HepG2 (cell line): Measurements from ENCODE around the gene FMNL2. TPM values are rescaled to one million over a fixed set of nuclear protein-coding genes. Genes with fewer than 3 reads are reported as not detected.
A peak's percentile ranks its signal among the peaks of the same experiment; 100 is the strongest.

Experiments
- ETV6 ChIP-seq: sonication (generic); formaldehyde crosslinking; conservative IDR thresholded peaks from 2 replicates; pipeline ENCODE4 v1.4.0; 2020; ENCODE audit warnings: missing genetic modification reagents
- FOXK2 ChIP-seq: fragments of 450-650 bp; IDR thresholded peaks from 2 replicates; pipeline ENCODE4 v1.6.1; 2016
- GABPA ChIP-seq, 2 experiments: IDR thresholded peaks; 2 replicates each; pipeline ENCODE4 v1.6.1; 2011 to 2016; ENCODE audit warnings: low read depth in 2 of 2, low read length in 1 of 2, missing biosample characterization in 1 of 2, missing genetic modification characterization in 1 of 2
- HES4 ChIP-seq: sonication (generic); formaldehyde crosslinking; IDR thresholded peaks from 2 replicates; pipeline ENCODE4 v1.9.0; 2021; ENCODE audit warnings: mild to moderate bottlenecking, missing genetic modification reagents, borderline replicate concordance
- HMG20A ChIP-seq: IDR thresholded peaks from 2 replicates; pipeline ENCODE4 v1.6.1; 2016; ENCODE audit warnings: borderline replicate concordance
- IRF2 ChIP-seq: IDR thresholded peaks from 2 replicates; pipeline ENCODE4 v1.6.1; 2018; ENCODE audit warnings: missing genetic modification reagents, missing compliant biosample characterization
- KLF16 ChIP-seq, 2 experiments: sonication (generic) in 1 of 2; formaldehyde crosslinking in 1 of 2; IDR thresholded peaks; 2 replicates each; pipeline versions ENCODE4 v1.6.1 to v1.8.0; 2016 to 2023; ENCODE audit warnings: missing genetic modification reagents in 2 of 2, missing compliant biosample characterization in 1 of 2
- MAFK ChIP-seq, 2 experiments: IDR thresholded peaks in 1 of 2; conservative IDR thresholded peaks in 1 of 2; 2 replicates each; pipeline ENCODE4 v1.6.1; 2011; ENCODE audit warnings: improper control_type of control experiment in 2 of 2, low read length in 2 of 2
- MAZ ChIP-seq, 2 experiments: sonication (generic) in 1 of 2; formaldehyde crosslinking in 1 of 2; IDR thresholded peaks; 2 replicates each; pipeline versions ENCODE4 v1.5.0 to v1.6.1; 2012 to 2020; ENCODE audit warnings: low read depth in 2 of 2, mild to moderate bottlenecking in 2 of 2, borderline replicate concordance in 1 of 2, improper control_type of control experiment in 1 of 2, low read length in 1 of 2, missing genetic modification reagents in 1 of 2, moderate library complexity in 1 of 2
- MTA3 ChIP-seq: sonication (generic); formaldehyde crosslinking; IDR thresholded peaks from 2 replicates; pipeline ENCODE4 v1.4.0; 2020; ENCODE audit warnings: missing genetic modification reagents
- MXD1 ChIP-seq: sonication (generic); formaldehyde crosslinking; IDR thresholded peaks from 2 replicates; pipeline ENCODE4 v1.4.0; 2020; ENCODE audit warnings: mild to moderate bottlenecking, missing genetic modification reagents
- NCOR1 ChIP-seq: fragments of 200-600 bp; sonication (generic); IDR thresholded peaks from 2 replicates; pipeline ENCODE4 v1.7.0; 2017; ENCODE audit warnings: antibody characterized with exemption, low read length, borderline replicate concordance
- SKI ChIP-seq: fragments of 450-650 bp; IDR thresholded peaks from one replicate; pipeline ENCODE4 v1.6.1; 2018; ENCODE audit warnings: mild to moderate bottlenecking; ENCODE audit not compliant: partially characterized antibody
- SOX5 ChIP-seq: IDR thresholded peaks from 2 replicates; pipeline ENCODE4 v1.6.1; 2016; ENCODE audit warnings: borderline replicate concordance
- THYN1 ChIP-seq: sonication (generic); formaldehyde crosslinking; IDR thresholded peaks from 2 replicates; pipeline ENCODE4 v1.8.1; 2023; ENCODE audit warnings: low read depth, mild to moderate bottlenecking, moderate library complexity, missing genetic modification reagents, borderline replicate concordance
- TOPORS ChIP-seq: sonication (generic); formaldehyde crosslinking; IDR thresholded peaks from 2 replicates; pipeline ENCODE4 v1.8.0; 2023; ENCODE audit warnings: mild to moderate bottlenecking, missing genetic modification reagents
- ZKSCAN8 ChIP-seq: IDR thresholded peaks from 2 replicates; pipeline ENCODE4 v1.6.1; 2016; ENCODE audit warnings: borderline replicate concordance, missing genetic modification reagents, missing compliant biosample characterization
- ZNF232 ChIP-seq: sonication (generic); formaldehyde crosslinking; IDR thresholded peaks from 2 replicates; pipeline ENCODE4 v1.4.0; 2020; ENCODE audit warnings: missing genetic modification reagents, borderline replicate concordance
- ZNF350 ChIP-seq: sonication (generic); formaldehyde crosslinking; IDR thresholded peaks from 2 replicates; pipeline ENCODE4 v1.4.0; 2020; ENCODE audit warnings: mild to moderate bottlenecking, low read depth, missing genetic modification reagents, borderline replicate concordance
- ZNF431 ChIP-seq: sonication (generic); formaldehyde crosslinking; IDR thresholded peaks from 2 replicates; pipeline ENCODE4 v1.9.0; 2022; ENCODE audit warnings: missing genetic modification reagents, low read depth, mild to moderate bottlenecking, borderline replicate concordance
- ZNF558 ChIP-seq: sonication (generic); formaldehyde crosslinking; IDR thresholded peaks from 2 replicates; pipeline ENCODE4 v1.9.0; 2022; ENCODE audit warnings: mild to moderate bottlenecking, missing genetic modification reagents, borderline replicate concordance
- polyA plus RNA-seq, 8 experiments: library from polyadenylated mRNA; depleted of rRNA in 3 of 8; stranded (reverse) in 7 of 8; unstranded in 1 of 8; fragments of >200 nt; fragmentation: Illumina TruSeq in 4 of 8; extraction: Trizol in 4 of 8; gene quantifications; 2 replicates each; pipeline versions ENCODE4 v1.2.1 to v1.2.3, GENCODE V29; 2011 to 2016; ENCODE audit warnings: low read depth in 4 of 8, missing spikeins in 1 of 8, mixed read lengths in 1 of 8; ENCODE audit not compliant: insufficient read depth in 1 of 8
- total RNA-seq, 5 experiments: library from RNA; depleted of rRNA; stranded (reverse); fragments of >200 nt; fragmentation: Illumina TruSeq; extraction: Trizol; gene quantifications; 2 replicates each; pipeline ENCODE4 v1.2.3, GENCODE V29; 2016; ENCODE audit warnings: low read depth in 1 of 5
- TF ChIP-seq, protein P1 (sequence below): sonication (generic); formaldehyde crosslinking; conservative IDR thresholded peaks from 2 replicates; pipeline ENCODE4 v1.8.1; 2023; ENCODE audit warnings: missing genetic modification reagents
- TF ChIP-seq, protein P2 (sequence below): IDR thresholded peaks from 2 replicates; pipeline ENCODE4 v1.6.1; 2012; ENCODE audit warnings: inconsistent platforms
- TF ChIP-seq, protein P3 (sequence below): sonication (generic); formaldehyde crosslinking; IDR thresholded peaks from 2 replicates; pipeline ENCODE4 v1.9.0; 2021; ENCODE audit warnings: missing genetic modification reagents, mild to moderate bottlenecking, borderline replicate concordance

FMNL2 gene
- total and polyA plus RNA-seq, 2 of the 13 experiments (the other 11 are each of a cell fraction or from before 2014, with no cell fraction given): 66.5 to 67.7 TPM

DNA sequence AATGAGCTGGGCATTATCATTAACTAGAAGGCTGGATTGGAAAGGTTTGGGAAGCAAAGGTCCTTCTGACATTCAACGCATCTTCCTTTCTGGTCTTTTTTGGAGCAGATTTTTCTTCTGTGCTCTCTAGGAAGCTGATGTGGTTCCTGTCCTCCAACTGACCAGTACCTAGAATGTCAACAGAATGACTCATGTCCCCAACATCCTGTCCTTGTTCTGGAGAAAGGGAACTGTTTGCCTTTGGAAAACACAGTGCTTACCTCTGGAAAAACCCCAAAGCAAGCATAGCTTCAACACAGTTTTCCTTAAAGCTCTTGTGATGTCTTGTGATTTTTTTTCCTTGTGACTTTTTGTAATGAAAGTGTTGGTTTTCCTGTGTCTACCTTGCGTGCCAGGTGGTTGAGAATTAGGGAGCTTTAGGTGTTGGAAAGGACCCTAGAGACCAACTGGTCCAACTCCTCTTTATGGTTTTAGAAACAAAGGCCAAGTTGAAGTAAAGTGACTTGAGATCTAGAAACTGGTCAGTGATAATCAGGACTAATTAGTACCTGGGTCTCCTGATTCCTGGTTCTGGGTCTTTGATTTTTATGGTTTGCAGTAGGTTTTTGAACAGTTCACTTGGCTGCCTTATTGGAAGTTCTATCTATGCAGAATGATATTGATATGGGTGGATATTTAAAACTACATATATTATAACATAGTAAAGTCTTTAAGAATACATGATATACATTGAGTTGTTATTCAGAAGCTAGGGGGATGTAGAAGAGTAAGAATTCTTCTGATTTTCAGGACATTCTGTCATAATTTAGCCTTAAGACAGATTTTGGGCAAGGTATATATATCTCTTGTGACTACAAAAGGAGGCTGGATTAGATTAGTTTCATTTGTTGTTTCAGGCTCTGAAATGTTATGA, 70.5 kb downstream of the FMNL2 start (continued):
- TF ChIP-seq GABPA (IDR thresholded peaks at IDR 0.05; ENCODE audit: low read depth, low read length): no peak
- peak; percentile 75 for TF ChIP-seq GABPA (CRISPR knock-in tag; IDR thresholded peaks at IDR 0.05; ENCODE audit: low read depth)
- TF ChIP-seq ZNF558: no peak
- peak; percentile 94 for TF ChIP-seq IRF2 (CRISPR knock-in tag)
- TF ChIP-seq HES4 (CRISPR knock-in tag): no peak
- TF ChIP-seq MAZ (IDR thresholded peaks at IDR 0.05; ENCODE audit: borderline replicate concordance, low read depth, low read length): no peak
- TF ChIP-seq MAZ (CRISPR knock-in tag; IDR thresholded peaks at IDR 0.05; ENCODE audit: low read depth): no peak
- peak in 1 of 2 experiments; percentile 86; a peak in 2 of 4 replicates for TF ChIP-seq KLF16 (CRISPR knock-in tag; IDR thresholded peaks at IDR 0.05)
- no peak for TF ChIP-seq ZNF232 (CRISPR knock-in tag)
- TF ChIP-seq THYN1 (CRISPR knock-in tag): no peak
- no peak for TF ChIP-seq ZNF431
- peak; percentile 91; the same call in 1 of the 2 replicates for TF ChIP-seq ZKSCAN8 (CRISPR knock-in tag)
- no peak; the same call in 1 of the 2 replicates for TF ChIP-seq NCOR1
- TF ChIP-seq FOXK2: peak; percentile 57; the same call in 1 of the 2 replicates
- TF ChIP-seq HMG20A (CRISPR knock-in tag): peak; percentile 94
- peak; percentile 96 for TF ChIP-seq SOX5 (CRISPR knock-in tag)
- TF ChIP-seq, protein P1, sequence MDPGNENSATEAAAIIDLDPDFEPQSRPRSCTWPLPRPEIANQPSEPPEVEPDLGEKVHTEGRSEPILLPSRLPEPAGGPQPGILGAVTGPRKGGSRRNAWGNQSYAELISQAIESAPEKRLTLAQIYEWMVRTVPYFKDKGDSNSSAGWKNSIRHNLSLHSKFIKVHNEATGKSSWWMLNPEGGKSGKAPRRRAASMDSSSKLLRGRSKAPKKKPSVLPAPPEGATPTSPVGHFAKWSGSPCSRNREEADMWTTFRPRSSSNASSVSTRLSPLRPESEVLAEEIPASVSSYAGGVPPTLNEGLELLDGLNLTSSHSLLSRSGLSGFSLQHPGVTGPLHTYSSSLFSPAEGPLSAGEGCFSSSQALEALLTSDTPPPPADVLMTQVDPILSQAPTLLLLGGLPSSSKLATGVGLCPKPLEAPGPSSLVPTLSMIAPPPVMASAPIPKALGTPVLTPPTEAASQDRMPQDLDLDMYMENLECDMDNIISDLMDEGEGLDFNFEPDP (CRISPR knock-in tag): 0 out of 2 replicates have a peak, but pooled peaks have one; percentile 80
- no peak for TF ChIP-seq MXD1 (CRISPR knock-in tag)
- TF ChIP-seq, protein P2, sequence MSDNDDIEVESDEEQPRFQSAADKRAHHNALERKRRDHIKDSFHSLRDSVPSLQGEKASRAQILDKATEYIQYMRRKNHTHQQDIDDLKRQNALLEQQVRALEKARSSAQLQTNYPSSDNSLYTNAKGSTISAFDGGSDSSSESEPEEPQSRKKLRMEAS: peak; percentile 56; the same call in 1 of the 2 replicates
- 0 out of 2 replicates have a peak, but pooled peaks have one; percentile 17 for TF ChIP-seq ETV6 (CRISPR knock-in tag)
- TF ChIP-seq SKI: peak; percentile 64
- no peak for TF ChIP-seq MTA3 (CRISPR knock-in tag)
- no peak for TF ChIP-seq ZNF350 (CRISPR knock-in tag)
- 0 out of 2 replicates have a peak, but pooled peaks have one; percentile 62 for TF ChIP-seq TOPORS (CRISPR knock-in tag)
- TF ChIP-seq, protein P3, sequence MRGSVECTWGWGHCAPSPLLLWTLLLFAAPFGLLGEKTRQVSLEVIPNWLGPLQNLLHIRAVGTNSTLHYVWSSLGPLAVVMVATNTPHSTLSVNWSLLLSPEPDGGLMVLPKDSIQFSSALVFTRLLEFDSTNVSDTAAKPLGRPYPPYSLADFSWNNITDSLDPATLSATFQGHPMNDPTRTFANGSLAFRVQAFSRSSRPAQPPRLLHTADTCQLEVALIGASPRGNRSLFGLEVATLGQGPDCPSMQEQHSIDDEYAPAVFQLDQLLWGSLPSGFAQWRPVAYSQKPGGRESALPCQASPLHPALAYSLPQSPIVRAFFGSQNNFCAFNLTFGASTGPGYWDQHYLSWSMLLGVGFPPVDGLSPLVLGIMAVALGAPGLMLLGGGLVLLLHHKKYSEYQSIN (CRISPR knock-in tag): no peak
- TF ChIP-seq MAFK (conservative IDR thresholded peaks at IDR 0.05 in 1 of 2, IDR thresholded peaks at IDR 0.05 in 1 of 2; ENCODE audit: low read length in 2 of 2): peak in 1 of 2 experiments; percentile 28; a peak in 1 of 4 replicates
